WI38 (cell line): Measurements from ENCODE around the gene EHBP1.
"Not testable (repeated sequence)": the region's sequence is repeated elsewhere in the genome, so short reads cannot be mapped to it uniquely, and the experiment has no call there.

Source experiments
- H3K4me3 ChIP-seq: 2 replicates; pipeline ENCODE4 v1.5.1; 2011; ENCODE audit warnings: low read depth, mild to moderate bottlenecking, control low read depth, low read length
- CTCF ChIP-seq: IDR thresholded peaks from 2 replicates; pipeline ENCODE4 v1.5.1; 2012; ENCODE audit warnings: low read depth, mild to moderate bottlenecking, control low read depth, low read length

EHBP1 gene

GRCh38 chr2:62743506-62743905 lies 38.0 kb downstream of the EHBP1 start:
- TF ChIP-seq CTCF, result no peak
- H3K4me3 ChIP-seq, result no peak overlapping the region

GRCh38 chr2:62744603-62745002 lies 39.1 kb downstream of the EHBP1 start:
- H3K4me3 ChIP-seq, result no peak overlapping the region
- TF ChIP-seq CTCF, result no peak

GRCh38 chr2:62745891-62746481 lies 40.5 kb downstream of the EHBP1 start:
- H3K4me3 ChIP-seq, result no peak overlapping the region
- no peak for TF ChIP-seq CTCF

- no peak for TF ChIP-seq CTCF
- no peak overlapping the region for H3K4me3 ChIP-seq
Observed at GRCh38 chr2:62747169-62747568, 41.7 kb downstream of the EHBP1 start.

GRCh38 chr2:62747876-62748275 lies 42.4 kb downstream of the EHBP1 start:
- no peak for TF ChIP-seq CTCF
- H3K4me3 ChIP-seq, result no peak overlapping the region

GRCh38 chr2:62749111-62749510 lies 43.6 kb downstream of the EHBP1 start:
- not testable (repeated sequence) for H3K4me3 ChIP-seq

- no peak for TF ChIP-seq CTCF
- no peak overlapping the region for H3K4me3 ChIP-seq
Observed at GRCh38 chr2:62757029-62757428, 51.5 kb downstream of the EHBP1 start.

GRCh38 chr2:62760026-62760425 lies 54.5 kb downstream of the EHBP1 start:
- H3K4me3 ChIP-seq, result no peak overlapping the region
- no peak for TF ChIP-seq CTCF
